Ramos (cell line): Measurements from ENCODE around the gene RFNG.
"Not testable (repeated sequence)": the region's sequence is repeated elsewhere in the genome, so short reads cannot be mapped to it uniquely, and the experiment has no call there.

Experiments
- in situ Hi-C: fragments of 300-500 bp; cut with MboI; formaldehyde crosslinking; loops from one replicate; pipeline ENCODE4 v1.14.3; 2022; ENCODE audit warnings: low sequenced_read_pairs; ENCODE audit not compliant: unreplicated experiment

RFNG gene

DNA sequence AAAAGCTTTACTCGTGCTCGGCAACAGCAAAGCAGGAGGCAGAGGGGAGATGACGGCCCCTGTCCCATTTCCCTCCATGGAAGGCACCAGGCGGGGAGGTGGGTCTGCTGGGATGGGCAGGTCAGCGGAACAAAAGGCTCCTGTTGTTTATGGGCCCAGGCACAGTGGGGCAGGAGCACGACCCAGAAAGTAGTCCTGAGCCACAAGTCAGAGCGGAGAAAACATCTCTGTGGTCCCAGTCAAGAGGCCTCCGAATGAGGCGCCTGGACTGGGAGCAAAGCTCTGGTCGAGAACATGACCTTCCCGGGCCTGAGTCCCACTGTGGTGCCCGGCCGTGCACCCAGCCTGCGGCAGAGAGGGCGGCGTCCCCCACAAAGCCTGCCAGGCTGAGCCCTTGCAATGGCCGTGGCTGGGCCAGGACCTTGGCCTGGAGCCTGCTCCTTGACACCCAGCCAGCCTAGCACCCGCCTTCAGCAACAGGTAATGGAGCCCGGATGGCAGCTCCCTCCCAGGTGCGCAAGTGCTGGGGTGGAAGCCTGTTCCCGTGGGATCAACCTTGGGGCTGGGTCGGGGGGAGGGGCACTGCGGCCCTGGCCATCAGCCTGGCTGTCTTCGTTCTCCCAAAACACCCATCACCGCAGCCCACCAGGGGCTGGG is 3.6 kb downstream of the RFNG start:
- in situ Hi-C loops, result no loop called here

DNA sequence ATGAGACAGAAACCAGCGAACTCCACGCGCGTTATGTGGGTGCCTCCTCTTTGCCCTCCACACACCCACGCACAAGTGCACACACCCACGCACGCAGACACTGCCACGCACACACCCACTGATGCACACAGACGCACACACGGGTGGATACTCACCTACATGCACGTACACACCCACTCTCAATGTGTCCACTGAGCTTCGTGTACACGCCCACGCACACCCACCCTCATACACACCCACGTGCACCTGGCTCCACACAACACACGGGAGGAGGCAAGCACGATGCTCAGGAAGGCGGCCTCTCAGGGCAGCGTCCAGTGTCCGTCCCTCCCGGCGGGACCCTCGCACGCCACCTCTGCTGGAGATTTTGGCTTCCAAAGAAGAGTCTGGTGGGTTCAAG is 4.2 kb downstream of the RFNG start:
- in situ Hi-C loops, result no loop called here

DNA sequence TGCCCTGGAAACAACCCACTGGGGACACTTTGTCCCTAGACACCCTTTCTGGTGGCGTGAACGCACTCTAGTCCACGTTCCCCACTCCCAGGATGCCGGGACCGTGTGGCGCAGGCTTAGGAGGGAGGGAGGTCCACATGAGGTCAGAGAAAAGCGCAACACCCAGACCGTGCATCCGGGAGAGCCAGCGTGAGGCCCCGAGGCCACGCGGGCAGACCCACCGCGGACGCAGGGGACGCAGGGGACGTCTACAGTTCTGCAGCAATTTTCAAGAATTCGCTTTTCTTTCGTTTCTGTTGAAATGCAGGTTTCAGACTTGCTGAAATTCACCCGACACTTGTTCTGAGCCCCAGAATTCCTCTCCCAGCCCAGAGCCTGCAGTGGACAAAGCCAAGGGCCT is 4.7 kb downstream of the RFNG start:
- in situ Hi-C loops, result no loop called here

DNA sequence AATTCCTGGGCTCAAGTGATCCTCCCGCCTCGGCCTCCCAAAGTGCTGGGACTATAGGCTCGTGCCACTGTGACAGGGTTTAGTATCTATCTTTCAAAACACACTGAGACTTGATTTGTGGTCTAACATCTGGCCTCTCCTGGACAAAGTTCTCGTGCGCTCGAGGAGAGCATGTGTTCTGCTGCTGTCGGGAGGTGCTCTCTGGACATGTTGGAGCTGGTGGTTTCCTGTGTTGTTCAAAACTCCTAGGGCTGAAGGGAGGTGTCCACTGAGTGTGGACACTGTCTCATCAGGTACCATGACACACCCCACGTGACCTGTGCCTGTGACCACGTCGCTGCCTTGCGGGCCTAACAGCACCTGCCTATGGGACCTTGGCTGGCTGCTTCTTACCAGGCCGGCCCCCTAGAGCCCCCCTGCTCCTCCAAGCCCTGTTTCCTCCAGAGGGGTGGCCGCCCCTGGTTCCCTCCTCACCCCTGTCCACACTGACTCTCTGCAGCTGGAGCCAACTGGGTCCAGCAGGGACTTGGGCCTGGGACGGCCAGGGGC is 5.6 kb downstream of the RFNG start:
- in situ Hi-C loops, result no loop called here

DNA sequence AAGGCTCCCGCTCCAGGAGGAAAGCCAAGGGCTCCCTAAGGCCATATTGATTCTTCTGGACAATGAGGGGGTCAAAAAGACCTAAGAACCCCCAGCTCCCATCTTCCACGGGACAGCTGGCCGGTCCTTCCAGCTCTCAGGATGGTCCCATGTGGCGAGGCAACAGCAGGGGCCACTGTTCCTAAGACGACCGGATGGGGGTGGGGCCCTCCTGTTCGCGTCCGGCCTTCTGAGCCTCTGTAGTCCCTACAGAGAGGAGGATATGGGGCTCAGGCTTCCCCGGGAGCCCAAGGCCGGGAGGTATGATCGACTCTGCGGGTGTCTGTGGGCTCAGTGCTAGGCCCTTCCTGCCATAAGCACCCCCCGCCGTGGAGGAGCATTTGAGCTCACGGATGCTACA is 8.1 kb downstream of the RFNG start:
- in situ Hi-C loops, result no loop called here

DNA sequence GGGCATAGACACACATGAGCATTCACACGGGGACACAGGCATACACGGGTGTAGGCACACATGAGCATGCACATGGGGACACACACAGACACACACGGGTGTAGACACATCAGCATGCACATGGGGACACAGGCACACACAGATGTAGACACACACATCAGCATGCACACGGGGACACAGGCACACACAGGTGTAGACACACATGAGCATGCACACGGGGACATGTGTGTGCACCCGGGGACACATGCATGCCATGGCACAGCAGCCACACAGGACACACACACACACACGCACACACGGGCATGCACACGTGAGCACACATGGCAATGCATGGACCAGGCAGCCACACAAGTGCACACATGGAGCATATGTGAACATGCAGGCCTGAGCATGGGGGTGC is 9.0 kb downstream of the RFNG start:
- in situ Hi-C loops, result no loop called here

DNA sequence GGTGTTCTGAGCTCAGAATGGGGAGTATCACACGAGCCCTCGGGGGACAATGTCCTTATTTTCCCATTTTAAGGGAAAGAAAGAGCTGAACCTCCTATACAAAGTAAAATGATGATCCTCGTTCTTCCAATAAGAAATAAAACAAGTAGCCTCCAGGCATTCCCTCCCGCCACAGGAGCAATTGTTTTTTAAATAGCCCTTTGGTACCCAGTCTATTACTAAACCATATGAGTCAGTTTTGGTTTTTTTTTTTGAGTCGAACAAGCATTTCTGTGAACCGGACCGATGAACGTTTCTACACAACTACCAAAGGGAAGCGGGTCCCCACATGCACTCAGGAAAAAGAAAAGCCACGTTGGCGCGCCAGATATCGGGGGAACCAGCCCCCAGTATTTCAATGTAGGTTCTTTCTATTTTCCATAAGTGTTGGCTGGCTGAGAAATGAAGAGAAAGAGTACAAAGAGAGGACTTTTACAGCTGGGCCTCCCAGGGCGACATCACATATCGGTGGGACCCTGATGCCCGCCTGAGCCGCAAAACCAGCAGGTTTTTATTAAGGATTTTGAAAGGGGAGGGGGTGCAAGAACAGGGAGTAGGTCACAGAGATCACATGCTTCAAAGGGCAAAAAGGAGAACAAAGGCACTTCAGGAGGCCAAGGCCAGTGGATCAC is 10.3 kb downstream of the RFNG start:
- in situ Hi-C loops, result no loop called here

DNA sequence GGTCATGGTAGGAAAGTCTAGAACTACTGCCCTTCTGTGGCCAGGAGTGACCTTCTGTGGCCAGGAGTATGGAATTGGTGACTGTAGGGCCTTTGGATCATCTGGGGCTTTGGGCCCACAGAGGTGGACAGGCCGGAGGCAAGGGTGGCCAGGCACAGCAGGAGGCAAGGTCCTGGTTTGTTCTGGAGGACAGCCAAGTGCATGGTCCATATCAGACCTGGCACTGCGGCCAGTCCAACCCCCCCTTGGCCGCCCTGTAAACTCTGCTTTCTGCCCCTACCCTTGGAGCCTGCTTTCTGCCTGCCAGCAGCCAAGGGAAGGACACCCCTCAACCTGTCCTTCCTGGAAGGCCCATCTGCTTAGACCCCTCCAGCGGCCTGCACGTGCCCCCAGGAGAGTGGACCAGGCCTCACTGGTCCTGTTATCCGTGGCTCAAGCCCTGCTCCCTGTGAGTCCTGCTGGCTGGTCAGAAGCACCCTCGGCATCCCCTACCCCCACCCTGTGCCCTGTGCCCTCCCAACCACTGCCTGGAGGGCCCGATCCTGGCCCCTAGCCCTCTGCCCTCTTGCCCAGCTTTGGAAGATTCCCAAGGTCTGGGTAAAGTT is 11.8 kb downstream of the RFNG start:
- in situ Hi-C loops, result no loop called here

DNA sequence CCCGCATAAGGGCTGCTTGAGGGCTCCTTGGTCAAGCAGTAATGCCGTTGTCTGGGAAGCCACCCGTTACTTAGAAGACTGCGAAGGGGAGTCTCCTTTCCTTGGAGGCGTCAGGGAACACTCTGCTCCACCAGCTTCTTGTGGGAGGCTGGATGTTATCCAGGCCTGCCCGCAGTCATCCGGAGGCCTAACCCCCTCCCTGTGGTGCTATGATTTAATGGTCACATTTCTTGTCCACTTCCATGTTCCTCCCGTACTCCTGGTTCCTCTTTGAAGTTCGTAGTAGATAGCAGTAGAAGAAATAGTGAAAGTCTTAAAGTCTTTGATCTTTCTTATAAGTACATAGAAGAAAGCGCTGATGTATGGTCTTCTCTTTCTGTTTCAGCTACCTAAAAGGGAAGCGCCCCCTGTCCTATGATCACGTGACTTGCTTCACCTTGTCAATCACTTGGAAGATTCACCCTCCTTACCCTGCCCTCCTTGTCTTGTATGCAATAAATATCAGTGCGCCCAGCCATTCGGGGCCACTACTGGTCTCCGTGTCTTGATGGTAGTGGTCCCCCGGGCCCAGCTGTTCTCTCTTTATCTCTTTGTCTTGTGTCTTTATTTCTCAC is 12.7 kb downstream of the RFNG start:
- in situ Hi-C loops, result not testable (repeated sequence)

DNA sequence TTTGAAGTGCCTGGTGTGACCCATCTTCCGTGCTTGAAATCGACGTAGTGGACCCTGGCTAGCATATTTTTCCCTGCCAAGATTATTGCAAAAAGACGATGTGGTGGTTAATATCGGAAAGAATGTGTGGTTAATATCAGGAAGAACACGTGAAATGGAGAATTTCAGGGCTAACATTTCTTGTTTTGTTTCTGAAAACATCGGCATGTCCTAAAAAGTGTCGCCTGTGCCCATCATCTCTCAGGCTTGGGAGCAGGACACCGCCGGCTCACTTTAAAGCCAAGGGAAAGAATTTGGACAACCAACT is 13.8 kb downstream of the RFNG start:
- in situ Hi-C loops, result no loop called here

DNA sequence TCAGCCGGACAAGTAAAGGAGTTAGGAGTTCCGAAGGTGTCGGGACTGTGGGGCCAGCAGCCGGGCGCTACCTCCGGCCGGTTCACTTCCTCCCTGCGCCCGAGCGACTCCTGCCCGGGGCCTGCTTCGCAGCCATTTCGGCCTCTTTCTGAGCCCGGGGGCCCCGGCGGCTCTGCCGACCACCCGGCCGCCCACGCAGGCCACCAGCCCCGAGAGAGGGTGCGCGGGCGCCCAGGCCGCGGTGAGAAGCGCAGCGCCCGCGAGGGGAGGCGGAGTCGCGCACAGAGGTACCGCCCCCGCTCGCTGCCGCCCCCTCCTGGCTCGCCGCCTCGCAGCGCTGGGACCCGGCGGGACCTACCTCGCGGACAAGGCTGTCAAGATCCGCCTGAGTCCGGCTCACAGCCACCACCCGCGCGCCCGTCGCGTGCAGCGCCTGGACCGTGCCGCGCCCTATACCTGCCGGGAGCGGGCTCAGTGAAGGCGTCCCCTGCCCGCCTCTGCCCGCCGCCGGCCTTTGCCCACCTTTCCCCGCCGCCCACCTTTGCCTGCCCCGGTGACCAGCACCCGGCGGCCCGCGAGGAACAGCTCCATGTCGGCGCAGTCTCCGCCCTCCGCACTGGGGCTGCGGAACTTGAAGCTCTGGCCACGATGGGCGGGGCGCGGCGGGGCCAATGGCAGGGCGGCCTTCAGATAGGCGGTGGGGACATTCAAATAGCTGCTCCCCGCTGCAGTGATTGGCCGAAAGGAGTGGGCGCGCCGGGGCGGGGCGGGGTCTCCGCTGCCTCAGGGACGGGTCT is 14.3 kb downstream of the RFNG start, which contains the start of gene DCXR:
TSS of gene DCXR (minus strand) at position 606 of the 797 bp plus-strand sequence. CDS start at position 591, 15 bp downstream.
- in situ Hi-C loops, result no loop called here

DNA sequence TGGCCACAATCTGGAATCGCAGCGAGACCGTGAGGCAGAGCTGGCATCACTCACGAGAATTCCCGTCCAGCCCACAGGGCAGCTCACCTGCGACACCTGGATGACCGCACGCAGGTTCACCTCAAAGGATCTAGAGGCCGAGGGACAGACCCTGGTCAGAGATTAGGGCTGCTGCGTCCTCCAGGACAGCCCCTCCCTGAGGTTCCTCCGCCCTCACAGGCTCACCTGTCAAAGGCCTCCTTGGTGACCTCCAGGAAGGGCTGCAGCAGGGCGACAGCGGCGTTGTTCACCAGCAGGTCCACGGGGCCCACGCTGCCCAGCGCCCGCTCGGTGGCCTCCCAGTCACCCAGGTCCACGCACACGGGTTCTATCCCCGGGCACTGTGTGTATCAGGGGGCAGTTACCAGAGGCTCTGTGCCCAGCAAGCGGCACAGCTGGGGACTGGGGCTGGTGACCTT is 14.9 kb downstream of the RFNG start:
- in situ Hi-C loops, result no loop called here

DNA sequence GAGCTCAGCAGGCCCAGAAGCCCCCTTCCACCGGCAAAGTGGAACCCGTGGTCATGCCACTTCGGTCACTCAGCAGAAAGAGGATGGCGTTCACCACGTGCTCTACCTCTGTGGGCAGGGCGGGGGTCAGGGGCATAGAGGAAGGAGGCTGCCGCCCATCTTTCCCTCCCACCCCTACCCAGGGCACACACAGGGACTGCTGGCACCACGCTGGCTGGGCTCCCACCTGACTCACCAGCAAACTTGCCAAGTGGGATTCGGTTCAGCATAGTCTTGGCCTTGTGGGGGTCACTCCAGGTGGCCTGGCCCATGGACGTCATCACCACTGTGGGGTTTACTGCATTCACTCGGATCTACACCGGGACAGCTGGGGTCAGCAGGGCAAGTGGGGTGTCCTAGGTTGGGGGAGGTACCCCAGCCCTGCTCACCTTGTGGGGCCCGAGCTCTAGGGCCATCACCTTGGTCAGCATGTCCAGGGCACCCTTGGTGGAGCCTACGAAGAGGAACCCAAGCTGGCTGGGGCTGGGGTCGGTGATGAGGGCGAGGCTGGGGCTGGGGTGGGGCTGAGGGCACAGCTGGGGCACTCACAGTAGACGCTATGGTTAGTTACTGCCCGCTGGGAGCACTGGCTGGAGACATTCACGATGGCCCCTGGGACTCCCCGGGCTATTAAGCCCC is 15.5 kb downstream of the RFNG start:
- in situ Hi-C loops, result no loop called here

DNA sequence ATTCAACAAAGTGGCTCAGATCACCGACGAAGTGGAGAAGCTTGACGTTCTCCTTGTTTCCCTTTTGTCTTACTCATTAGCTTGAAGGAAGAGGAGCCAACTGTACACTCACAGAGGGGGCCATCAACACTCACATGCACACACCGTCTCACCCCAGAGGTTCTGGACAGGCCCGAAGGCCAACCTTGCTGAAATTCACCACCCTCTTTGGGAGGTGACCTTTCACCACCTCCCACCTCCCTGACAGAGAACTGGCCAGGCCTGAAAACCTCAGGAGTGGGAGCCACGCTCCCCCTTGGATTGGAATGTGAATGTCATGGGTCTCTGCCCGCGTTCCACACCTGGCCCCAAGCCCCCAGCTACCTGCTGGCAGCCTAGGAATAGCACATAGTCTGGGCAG is 16.1 kb downstream of the RFNG start:
- in situ Hi-C loops, result no loop called here

DNA sequence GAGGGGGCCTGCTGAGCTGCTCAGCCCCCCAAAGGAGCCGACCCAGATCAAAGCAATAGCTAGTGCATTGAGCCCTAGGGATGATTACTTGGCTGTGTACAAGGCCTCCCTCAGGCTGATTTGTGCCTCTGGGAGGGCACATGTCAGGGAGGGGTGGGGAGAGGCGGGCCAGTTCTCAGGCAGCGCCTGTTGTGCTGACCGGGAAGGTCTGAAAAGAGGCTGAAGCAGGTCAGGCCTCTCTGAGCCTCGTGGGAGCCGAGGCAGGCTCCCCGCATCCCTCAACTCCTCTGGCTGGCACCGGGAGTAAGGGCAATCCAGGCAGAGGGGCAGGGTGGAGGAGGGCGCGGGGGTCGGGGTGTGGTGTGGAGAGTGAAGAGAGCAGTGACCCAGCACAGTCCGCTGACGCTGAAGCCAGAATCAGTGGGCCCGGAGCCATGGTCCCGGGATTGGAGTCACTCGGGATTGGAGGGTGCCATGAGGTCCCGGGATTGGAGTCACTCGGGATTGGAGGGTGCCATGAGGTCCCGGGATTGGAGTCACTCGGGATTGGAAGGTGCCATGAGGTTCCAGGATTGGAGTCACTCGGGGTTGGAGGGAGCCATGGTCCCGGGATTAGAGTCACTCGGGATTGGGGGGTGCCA is 17.1 kb downstream of the RFNG start:
- in situ Hi-C loops, result loop anchor here (5.0 kb wide), 1 partner anchor 123 kb away; no protein-coding TSS in a partner anchor

DNA sequence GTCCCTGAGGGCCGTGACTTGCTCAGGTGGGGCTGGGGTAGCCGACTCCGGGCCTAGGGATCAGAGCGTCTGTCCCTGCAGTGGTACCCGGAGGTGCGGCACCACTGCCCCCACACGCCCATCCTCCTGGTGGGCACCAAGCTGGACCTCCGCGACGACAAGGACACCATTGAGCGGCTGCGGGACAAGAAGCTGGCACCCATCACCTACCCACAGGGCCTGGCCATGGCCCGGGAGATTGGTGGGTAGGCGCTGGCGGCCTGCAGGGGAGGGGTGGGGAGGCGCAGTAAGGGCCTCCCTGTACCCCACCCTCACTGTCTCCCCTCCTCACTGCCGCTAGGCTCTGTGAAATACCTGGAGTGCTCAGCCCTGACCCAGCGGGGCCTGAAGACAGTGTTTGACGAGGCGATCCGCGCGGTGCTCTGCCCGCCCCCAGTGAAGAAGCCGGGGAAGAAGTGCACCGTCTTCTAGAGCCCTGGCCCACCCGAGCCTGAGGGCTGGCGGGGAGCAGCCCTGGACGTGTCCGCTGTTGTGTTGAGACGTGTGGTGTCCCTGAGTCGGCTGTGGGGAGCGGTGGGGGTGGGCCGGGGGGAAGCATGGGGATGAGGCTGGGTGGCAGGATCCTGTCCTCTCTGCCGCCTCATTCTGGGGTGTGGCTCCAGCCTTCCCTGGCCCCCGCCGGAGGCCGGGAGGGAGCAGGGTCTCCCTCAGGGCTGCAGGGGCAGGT is 18.1 kb downstream of the RFNG start:
- in situ Hi-C loops, result loop anchor here (5.0 kb wide), 1 partner anchor 124 kb away; no protein-coding TSS in a partner anchor

DNA sequence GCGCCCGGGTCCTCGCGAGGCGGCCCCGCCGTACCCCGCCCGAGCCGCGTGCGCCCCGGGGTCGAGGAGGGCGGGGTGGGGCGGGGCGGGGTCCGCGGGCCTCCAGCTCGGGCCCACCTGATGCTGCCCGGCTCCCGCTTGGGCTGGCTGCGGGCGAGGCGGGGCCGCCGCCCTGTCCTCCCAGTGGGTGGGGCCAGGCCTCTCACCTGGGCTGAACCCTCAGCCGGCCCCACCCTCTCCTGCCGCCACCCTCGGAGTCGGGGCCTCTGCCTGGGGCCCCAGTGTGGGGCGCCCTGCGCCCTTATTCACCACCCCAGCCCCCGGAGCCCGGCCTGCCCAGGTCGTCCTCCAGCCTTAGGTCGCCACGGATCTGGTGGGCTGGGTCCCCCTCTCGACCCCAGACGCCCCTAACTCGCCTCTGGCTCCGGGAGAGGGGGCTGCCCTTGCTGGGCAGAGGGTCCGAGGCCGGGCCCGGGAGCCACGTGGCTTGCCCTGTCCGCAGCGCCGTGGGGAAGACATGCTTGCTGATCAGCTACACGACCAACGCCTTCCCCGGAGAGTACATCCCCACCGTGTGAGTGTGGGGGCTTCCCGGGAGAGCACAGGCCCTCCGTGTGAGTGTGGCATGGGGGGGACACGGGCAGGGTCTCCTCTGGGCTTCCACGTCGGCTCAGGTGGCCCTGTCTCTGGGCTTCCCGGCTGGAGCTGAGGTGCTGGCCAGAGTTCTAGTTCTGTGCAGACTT is 19.6 kb downstream of the RFNG start:
- in situ Hi-C loops, result loop anchor here (5.0 kb wide), 1 partner anchor 125 kb away; no protein-coding TSS in a partner anchor
